AG10803 (cell line): Measurements from ENCODE around the gene CBX6.

Experiments used
- DNase-seq: peaks from one replicate; pipeline ENCODE4 v3.0.0; 2010; ENCODE audit warnings: low read depth
- H3K4me3 ChIP-seq: 2 replicates; pipeline ENCODE4 v1.5.1; 2011; ENCODE audit warnings: mild to moderate bottlenecking, low read length, control low read depth
- TF ChIP-seq, protein P1 (sequence below): conservative IDR thresholded peaks from 2 replicates; pipeline ENCODE4 v1.5.1; 2011; ENCODE audit warnings: mild to moderate bottlenecking, low read length, control low read depth, inconsistent platforms

Gene CBX6

GRCh38 chr22:38837414-38837928 lies 34.5 kb downstream of the CBX6 start:
- TF ChIP-seq, protein P1, sequence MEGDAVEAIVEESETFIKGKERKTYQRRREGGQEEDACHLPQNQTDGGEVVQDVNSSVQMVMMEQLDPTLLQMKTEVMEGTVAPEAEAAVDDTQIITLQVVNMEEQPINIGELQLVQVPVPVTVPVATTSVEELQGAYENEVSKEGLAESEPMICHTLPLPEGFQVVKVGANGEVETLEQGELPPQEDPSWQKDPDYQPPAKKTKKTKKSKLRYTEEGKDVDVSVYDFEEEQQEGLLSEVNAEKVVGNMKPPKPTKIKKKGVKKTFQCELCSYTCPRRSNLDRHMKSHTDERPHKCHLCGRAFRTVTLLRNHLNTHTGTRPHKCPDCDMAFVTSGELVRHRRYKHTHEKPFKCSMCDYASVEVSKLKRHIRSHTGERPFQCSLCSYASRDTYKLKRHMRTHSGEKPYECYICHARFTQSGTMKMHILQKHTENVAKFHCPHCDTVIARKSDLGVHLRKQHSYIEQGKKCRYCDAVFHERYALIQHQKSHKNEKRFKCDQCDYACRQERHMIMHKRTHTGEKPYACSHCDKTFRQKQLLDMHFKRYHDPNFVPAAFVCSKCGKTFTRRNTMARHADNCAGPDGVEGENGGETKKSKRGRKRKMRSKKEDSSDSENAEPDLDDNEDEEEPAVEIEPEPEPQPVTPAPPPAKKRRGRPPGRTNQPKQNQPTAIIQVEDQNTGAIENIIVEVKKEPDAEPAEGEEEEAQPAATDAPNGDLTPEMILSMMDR, result no peak
- H3K4me3 ChIP-seq, result no peak overlapping the region
- DNase-seq, result no peak

- no peak overlapping the region for H3K4me3 ChIP-seq
- DNase-seq, result no peak
- TF ChIP-seq, protein P1, result no peak
Observed at GRCh38 chr22:38835888-38836301, 36.1 kb downstream of the CBX6 start.

DNA sequence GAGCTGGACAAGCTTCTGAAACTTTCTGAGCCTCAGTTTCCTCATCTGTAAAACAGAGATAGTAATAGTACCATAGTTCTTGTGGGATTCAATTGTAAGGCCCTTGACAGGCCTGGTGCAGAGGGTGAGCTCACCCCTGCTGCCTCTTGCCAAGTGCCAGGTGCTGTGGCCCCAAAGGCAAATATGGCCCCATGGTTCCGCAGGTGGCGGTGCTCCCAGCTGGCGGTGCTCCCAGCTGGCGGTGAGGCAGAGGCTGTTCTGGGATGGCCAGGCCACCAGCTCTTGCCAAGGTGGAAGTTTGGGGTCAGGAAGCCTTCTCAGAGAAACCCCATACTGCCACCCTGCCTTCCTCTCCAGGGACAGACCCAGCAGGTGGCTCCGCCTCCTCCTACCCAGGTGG lies 37.0 kb downstream of the CBX6 start:
- no peak overlapping the region for H3K4me3 ChIP-seq
- TF ChIP-seq, protein P1, result no peak
- DNase-seq, result no peak

GRCh38 chr22:38834215-38834953 lies 37.6 kb downstream of the CBX6 start:
- no peak for DNase-seq
- TF ChIP-seq, protein P1, result no peak
- H3K4me3 ChIP-seq, result no peak overlapping the region

DNA sequence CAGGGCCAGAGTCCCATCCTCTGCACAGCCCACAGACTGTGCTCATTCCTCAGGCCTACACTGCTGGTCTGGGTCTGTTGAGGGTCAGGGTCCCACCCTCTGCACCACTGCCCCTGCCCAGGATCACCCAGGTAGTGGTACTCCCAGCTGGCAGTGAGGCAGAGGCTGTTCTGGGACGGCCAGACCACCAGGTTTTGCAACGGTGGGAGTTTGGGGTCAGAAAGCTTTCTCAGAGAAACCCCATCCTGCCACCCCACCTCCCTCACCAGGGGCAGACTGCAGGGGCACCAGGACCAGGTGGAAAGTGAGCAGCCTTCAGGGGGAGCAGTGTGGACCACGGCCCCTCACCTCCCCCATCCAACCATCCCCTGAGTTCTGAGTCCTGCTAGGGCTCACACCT lies 39.0 kb downstream of the CBX6 start:
- no peak for DNase-seq

GRCh38 chr22:38832005-38832978 lies 39.7 kb downstream of the CBX6 start:
- no peak overlapping the region for H3K4me3 ChIP-seq
- no peak for DNase-seq
- TF ChIP-seq, protein P1, result no peak

More for the DNA sequence above, 39.0 kb downstream of the CBX6 start:
- TF ChIP-seq, protein P1, result no peak
- H3K4me3 ChIP-seq, result no peak overlapping the region
